Measurements from ENCODE around the gene ATAD3B. TPM values are rescaled to one million over a fixed set of nuclear protein-coding genes. Genes with fewer than 3 reads are reported as not detected.

ATAD3B gene
- total RNA-seq, 1 donor from 2014 or later = 34.9 TPM

DNA sequence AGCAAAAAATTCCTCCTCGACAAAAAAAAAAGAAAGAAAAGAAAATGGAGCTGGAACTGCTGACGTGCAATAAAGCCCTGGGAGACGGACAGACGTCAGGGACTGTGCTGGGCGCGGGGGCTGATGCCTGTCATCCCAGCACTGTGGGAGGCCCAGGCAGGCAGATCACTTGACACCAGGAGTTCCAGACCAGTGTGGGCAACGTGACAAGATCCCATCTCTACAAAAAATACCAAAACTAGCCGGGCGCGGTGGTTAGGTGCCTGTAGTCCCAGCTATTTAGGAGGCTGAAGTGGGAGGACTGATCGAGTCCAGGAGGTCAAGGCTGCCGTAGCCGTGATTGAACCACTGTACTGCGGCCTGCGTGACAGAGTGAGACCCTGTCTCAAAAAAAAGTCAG lies 46.9 kb upstream of the ATAD3B start:
- Mint-ChIP-seq H3K4me1 (ENCODE audit: low read depth, unreplicated experiment) (peaks cover 10% of the 10 kb centered on the region), H3K27me3 (ENCODE audit: unreplicated experiment) (peaks cover 6% of the 10 kb centered on the region), H3K36me3 (ENCODE audit: unreplicated experiment) (no peaks in the 10 kb centered on the region), H3K27ac (ENCODE audit: unreplicated experiment) (peak overlapping the region; percentile 77), H3K4me3 (ENCODE audit: unreplicated experiment) (peak overlapping the region; percentile 52), H3K9me3 (ENCODE audit: unreplicated experiment) (peaks cover 11% of the 10 kb centered on the region)
- DNase-seq = no peak
- TF ChIP-seq, protein P1, sequence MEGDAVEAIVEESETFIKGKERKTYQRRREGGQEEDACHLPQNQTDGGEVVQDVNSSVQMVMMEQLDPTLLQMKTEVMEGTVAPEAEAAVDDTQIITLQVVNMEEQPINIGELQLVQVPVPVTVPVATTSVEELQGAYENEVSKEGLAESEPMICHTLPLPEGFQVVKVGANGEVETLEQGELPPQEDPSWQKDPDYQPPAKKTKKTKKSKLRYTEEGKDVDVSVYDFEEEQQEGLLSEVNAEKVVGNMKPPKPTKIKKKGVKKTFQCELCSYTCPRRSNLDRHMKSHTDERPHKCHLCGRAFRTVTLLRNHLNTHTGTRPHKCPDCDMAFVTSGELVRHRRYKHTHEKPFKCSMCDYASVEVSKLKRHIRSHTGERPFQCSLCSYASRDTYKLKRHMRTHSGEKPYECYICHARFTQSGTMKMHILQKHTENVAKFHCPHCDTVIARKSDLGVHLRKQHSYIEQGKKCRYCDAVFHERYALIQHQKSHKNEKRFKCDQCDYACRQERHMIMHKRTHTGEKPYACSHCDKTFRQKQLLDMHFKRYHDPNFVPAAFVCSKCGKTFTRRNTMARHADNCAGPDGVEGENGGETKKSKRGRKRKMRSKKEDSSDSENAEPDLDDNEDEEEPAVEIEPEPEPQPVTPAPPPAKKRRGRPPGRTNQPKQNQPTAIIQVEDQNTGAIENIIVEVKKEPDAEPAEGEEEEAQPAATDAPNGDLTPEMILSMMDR (IDR thresholded peaks at IDR 0.05; ENCODE audit: partially characterized antibody, unreplicated experiment) = no peak

DNA sequence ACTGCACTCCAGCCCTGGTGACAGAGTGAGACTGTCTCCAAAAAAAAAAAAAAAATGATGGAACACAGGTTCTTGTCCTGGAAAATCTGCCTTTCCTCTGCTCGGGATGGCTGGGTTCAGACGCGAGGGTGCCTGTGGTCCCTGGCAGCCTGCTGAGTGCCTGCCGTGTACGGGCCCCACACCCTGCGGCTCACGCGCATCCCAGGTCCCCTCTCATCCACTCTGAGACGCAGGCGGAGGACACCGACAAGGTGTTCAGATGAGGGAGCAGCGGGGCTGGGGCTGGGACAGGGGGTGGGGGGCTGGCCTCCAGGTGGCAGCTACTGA lies 46.2 kb upstream of the ATAD3B start:
- TF ChIP-seq, protein P1 (IDR thresholded peaks at IDR 0.05; ENCODE audit: partially characterized antibody, unreplicated experiment) = no peak

DNA sequence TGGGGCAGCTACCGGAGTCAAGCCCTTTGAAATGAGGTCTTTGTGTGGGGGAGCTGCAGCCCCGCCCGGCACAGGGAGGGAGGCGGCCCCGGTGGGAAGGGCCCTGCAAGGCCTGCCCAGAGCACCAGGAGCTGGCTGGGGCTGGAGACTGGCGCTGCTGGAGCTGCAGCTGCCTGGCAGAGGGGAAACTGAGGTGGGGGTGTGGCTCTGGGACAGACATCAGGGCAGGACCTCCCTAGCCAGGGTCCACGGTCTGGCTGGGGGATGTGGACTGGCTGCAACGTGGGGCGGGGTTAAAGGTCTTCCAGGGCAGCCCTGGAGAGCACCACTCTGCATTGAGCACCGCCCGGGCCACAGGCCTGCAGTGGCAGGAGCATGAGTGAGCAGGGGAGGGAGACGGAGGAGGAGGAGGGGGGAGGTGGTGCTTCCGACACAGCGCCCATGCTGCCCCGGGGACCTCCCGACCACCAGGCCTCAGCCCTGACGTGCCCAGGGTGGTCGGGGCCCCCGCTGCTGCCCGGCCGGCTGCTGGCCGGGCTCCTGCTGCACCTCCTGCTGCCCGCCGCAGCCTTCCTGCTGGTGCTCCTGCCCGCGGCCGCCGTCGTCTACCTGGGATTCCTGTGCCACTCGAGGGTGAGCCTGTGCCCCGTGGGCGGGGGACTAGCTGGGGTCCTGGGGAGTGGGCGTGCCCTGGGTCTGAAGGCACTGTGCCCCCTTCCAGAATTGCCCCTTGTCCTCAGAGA lies 45.6 kb upstream of the ATAD3B start:
- peak; percentile 49 for DNase-seq
- H3K36me3 Mint-ChIP-seq (ENCODE audit: unreplicated experiment) = no peaks in the 10 kb centered on the region
- H3K27me3 Mint-ChIP-seq (ENCODE audit: unreplicated experiment) = peaks cover 10% of the 10 kb centered on the region
- H3K4me1 Mint-ChIP-seq (ENCODE audit: low read depth, unreplicated experiment) = peaks cover 14% of the 10 kb centered on the region
- peak overlapping the region; percentile 28 for H3K27ac Mint-ChIP-seq (ENCODE audit: unreplicated experiment)
- H3K4me3 Mint-ChIP-seq (ENCODE audit: unreplicated experiment) = peak overlapping the region; percentile 30
- peaks cover 19% of the 10 kb centered on the region for H3K9me3 Mint-ChIP-seq (ENCODE audit: unreplicated experiment)
- TF ChIP-seq, protein P1 (IDR thresholded peaks at IDR 0.05; ENCODE audit: partially characterized antibody, unreplicated experiment) = no peak

More for the DNA sequence above, 46.2 kb upstream of the ATAD3B start:
- peaks cover 14% of the 10 kb centered on the region for H3K4me1 Mint-ChIP-seq (ENCODE audit: low read depth, unreplicated experiment)
- H3K36me3 Mint-ChIP-seq (ENCODE audit: unreplicated experiment) = no peaks in the 10 kb centered on the region
- peaks cover 10% of the 10 kb centered on the region for H3K27me3 Mint-ChIP-seq (ENCODE audit: unreplicated experiment)
- no peak overlapping the region for H3K27ac Mint-ChIP-seq (ENCODE audit: unreplicated experiment)
- DNase-seq = no peak
- H3K4me3 Mint-ChIP-seq (ENCODE audit: unreplicated experiment) = no peak overlapping the region
- H3K9me3 Mint-ChIP-seq (ENCODE audit: unreplicated experiment) = peaks cover 17% of the 10 kb centered on the region

DNA sequence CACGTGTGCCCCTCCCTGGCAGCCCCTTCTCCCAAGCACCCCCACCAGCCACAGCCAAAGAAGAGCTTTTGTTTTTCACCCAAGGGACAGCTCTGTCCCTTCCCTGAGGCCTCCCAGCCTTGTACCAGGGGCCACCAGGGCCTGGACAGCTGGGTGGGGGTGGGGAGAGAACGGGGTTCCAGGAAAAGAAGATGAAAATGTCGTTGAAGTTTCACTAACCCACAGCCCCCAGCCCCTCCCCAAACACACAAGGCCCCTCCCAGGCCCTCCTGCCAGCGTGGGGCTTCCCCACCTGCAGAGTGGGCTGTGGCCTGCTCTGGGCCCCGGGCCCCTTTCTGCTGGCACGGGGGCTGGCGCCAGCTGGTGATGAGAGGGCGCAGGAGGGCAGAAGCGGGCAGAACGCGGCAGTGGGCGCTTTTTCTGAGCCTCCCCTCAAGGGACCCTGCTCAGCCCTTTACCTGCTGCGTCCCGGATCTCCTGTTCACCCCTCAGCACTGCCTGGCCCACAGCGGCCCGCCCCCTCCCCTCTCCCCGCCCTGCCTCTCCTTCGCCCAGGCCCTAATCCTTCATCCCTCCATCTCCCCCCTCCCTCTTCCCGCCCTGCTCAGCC lies 45.0 kb upstream of the ATAD3B start:
- Mint-ChIP-seq H3K27me3 (ENCODE audit: unreplicated experiment) (peaks cover 10% of the 10 kb centered on the region), H3K27ac (ENCODE audit: unreplicated experiment) (peak overlapping the region; percentile 28), H3K9me3 (ENCODE audit: unreplicated experiment) (peaks cover 19% of the 10 kb centered on the region), H3K36me3 (ENCODE audit: unreplicated experiment) (no peaks in the 10 kb centered on the region), H3K4me1 (ENCODE audit: low read depth, unreplicated experiment) (peaks cover 14% of the 10 kb centered on the region), H3K4me3 (ENCODE audit: unreplicated experiment) (peak overlapping the region; percentile 30)
- DNase-seq = peak; percentile 20
- TF ChIP-seq, protein P1 (IDR thresholded peaks at IDR 0.05; ENCODE audit: partially characterized antibody, unreplicated experiment) = no peak

Data from glutamatergic neuron (in vitro differentiated cells).